Thyroid gland (tissue), 4 donors: Measurements from ENCODE around the gene MRPL36. TPM values are rescaled to one million over a fixed set of nuclear protein-coding genes. Genes with fewer than 3 reads are reported as not detected.

Experiments used
- DNase-seq, 2 donors: peaks; one replicate each; pipeline ENCODE4 v3.0.0-alpha.2; 2019
- H3K27ac ChIP-seq, 3 donors: fragments of 200-600 bp; sonication (generic); 1 replicate in 2 of 3; 2 replicates in 1 of 3; pipeline ENCODE4 v1.5.1; 2016 to 2019; ENCODE audit warnings: mild to moderate bottlenecking in 1 of 3, moderate library complexity in 1 of 3
- H3K27me3 ChIP-seq: fragments of 200-600 bp; sonication (generic); one replicate; pipeline ENCODE4 v1.5.1; 2019
- H3K36me3 ChIP-seq, 2 donors: fragments of 200-600 bp; sonication (generic); one replicate each; pipeline ENCODE4 v1.5.1; 2016 to 2019
- H3K4me1 ChIP-seq, 2 donors: fragments of 200-600 bp; sonication (generic); one replicate each; pipeline ENCODE4 v1.5.1; 2017 to 2019
- H3K4me3 ChIP-seq, 3 donors: fragments of 200-600 bp; sonication (generic); replicated peaks in 1 of 3; 1 replicate in 2 of 3; 2 replicates in 1 of 3; pipeline ENCODE4 v1.5.1; 2016; ENCODE audit warnings: mild to moderate bottlenecking in 1 of 3
- H3K9me3 ChIP-seq: fragments of 200-600 bp; sonication (generic); one replicate; pipeline ENCODE4 v1.5.1; 2017
- POLR2A ChIP-seq, 2 donors: fragments of 450-650 bp; IDR thresholded peaks; one replicate each; pipeline ENCODE4 v1.6.1; 2017; ENCODE audit warnings: antibody characterized with exemption in 2 of 2, mild to moderate bottlenecking in 2 of 2, moderate library complexity in 1 of 2
- WGBS, 2 donors: methylation state at CpG; one replicate each; pipeline ENCODE4 v1.1.5; 2017; 5-methylcytosine and 5-hydroxymethylcytosine counted together
- intact Hi-C: fragments of 100-400 bp; cut with DNase I; formaldehyde crosslinking; loops from one replicate; pipeline ENCODE4 v1.15.1; 2023
- total RNA-seq, 4 donors: library from RNA; depleted of rRNA; stranded (reverse); fragments of >200 nt; gene quantifications; one replicate each; pipeline ENCODE4 v1.2.3, GENCODE V29; 2016
- TF ChIP-seq, protein P1 (sequence below), 6 experiments: fragments of 200-600 bp in 3 of 6; fragments of 450-650 bp in 3 of 6; sonication (generic) in 3 of 6; IDR thresholded peaks; one replicate each; pipeline ENCODE4 v1.5.1; 2016 to 2019; ENCODE audit warnings: antibody characterized with exemption in 6 of 6, mild to moderate bottlenecking in 2 of 6, inconsistent platforms in 1 of 6, moderate library complexity in 1 of 6

The MRPL36 gene
- 10 to 100 TPM; 10.4 to 41.7 (median 33.6) TPM for total RNA-seq

DNA sequence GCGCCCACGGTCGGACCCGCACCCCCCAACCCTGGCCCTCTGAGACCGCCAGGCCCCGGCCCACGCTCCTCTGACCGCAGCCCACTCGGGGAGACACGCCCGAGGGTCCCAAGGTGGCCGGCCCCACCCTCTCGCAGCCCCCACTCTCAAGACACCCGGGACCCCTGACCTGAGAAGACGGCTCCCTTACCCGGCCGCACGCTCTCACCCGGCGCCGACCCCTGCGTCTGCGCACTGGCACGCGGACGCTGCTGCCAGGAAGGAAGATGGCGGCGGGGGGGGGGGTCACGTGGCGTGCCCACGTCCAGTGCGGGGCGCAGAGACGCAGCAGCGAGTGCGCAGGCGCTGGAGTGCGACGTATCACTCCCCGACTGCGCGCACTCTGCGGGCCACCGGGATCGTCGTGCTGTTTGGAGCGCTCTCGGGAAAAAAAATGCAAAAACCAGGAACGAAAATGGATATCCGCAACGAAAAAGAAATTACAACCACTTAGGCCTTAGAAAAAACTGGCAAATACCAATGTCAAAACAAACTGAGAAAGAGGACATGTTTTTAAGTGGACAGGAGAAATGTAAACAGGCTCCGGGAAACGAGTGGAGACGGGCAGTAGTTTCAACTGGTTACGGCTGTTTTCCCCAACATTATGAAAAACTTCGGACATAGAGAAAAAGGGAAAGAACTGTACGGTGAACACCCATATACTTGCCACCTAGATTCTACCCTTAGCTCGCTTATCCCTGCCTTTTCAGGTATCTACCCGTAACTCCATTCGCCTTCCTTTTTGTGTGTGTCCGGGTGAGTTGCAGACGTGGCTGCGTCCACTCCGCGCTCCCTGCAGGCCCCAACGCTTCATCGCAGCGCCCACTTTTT, at the start of gene MRPL36:
Gene MRPL36, minus strand, starts transcription at position 236 of the 870 bp plus-strand sequence. CDS start 902 bp downstream, outside the sequence.
- intact Hi-C loops: loop anchor here (10.0 kb wide), 1 partner anchor 455 kb away; the partner anchor contains the start of gene CLPTM1L
- peaks cover 15 to 31% of the 10 kb centered on the region in 2 donors for H3K36me3 ChIP-seq
- H3K4me1 ChIP-seq: peaks cover 4 to 16% of the 10 kb centered on the region in 2 donors
- H3K9me3 ChIP-seq: no peaks in the 10 kb centered on the region
- TF ChIP-seq POLR2A (IDR thresholded peaks at IDR 0.05): peak; percentile 38 to 94
- TF ChIP-seq, protein P1, sequence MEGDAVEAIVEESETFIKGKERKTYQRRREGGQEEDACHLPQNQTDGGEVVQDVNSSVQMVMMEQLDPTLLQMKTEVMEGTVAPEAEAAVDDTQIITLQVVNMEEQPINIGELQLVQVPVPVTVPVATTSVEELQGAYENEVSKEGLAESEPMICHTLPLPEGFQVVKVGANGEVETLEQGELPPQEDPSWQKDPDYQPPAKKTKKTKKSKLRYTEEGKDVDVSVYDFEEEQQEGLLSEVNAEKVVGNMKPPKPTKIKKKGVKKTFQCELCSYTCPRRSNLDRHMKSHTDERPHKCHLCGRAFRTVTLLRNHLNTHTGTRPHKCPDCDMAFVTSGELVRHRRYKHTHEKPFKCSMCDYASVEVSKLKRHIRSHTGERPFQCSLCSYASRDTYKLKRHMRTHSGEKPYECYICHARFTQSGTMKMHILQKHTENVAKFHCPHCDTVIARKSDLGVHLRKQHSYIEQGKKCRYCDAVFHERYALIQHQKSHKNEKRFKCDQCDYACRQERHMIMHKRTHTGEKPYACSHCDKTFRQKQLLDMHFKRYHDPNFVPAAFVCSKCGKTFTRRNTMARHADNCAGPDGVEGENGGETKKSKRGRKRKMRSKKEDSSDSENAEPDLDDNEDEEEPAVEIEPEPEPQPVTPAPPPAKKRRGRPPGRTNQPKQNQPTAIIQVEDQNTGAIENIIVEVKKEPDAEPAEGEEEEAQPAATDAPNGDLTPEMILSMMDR (IDR thresholded peaks at IDR 0.05): no peak
- peak; percentile 94 to 96 for DNase-seq
- H3K27me3 ChIP-seq: no peaks in the 10 kb centered on the region
- H3K4me3 ChIP-seq: peak within 1 kb of the TSS; percentile 19 to 81 (median 75)
- WGBS, 2 donors: 1 to 2% methylated on average over 42 to 45 of the region's 68 CpGs
- H3K27ac ChIP-seq: peak within 1 kb of the TSS; percentile 79 to 94 (median 86)

DNA sequence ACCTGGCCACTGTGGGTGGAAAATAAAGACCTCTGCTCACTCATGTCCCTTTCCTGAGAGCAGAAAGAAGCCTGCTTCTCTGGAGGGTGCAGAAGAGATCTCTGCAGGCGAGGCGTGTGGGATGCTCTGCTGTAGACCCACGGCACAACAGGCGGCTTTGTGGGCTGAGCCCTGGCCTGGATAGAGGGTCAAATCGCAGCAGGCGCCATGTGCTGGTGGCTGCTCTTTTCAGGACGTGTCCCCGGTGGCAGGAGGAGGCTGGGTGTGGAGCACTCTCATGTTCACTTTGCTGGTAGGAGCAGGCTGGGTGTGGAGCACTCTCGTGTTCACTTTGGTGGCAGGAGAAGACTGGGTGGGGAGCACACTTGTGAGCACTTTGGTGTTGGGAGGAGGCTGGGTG, 48.0 kb upstream of the MRPL36 start:
- no peaks in the 10 kb centered on the region for H3K9me3 ChIP-seq
- intact Hi-C loops: no loop called here
- no peak overlapping the region for H3K27ac ChIP-seq
- 75 to 78% methylated on average over 9 of the region's 9 CpGs for WGBS, 2 donors
- H3K27me3 ChIP-seq: no peaks in the 10 kb centered on the region
- no peaks in the 10 kb centered on the region for H3K36me3 ChIP-seq
- H3K4me3 ChIP-seq: no peak overlapping the region
- no peak for DNase-seq
- TF ChIP-seq, protein P1 (IDR thresholded peaks at IDR 0.05): no peak
- no peak for TF ChIP-seq POLR2A (IDR thresholded peaks at IDR 0.05)
- H3K4me1 ChIP-seq: no peaks in the 10 kb centered on the region

DNA sequence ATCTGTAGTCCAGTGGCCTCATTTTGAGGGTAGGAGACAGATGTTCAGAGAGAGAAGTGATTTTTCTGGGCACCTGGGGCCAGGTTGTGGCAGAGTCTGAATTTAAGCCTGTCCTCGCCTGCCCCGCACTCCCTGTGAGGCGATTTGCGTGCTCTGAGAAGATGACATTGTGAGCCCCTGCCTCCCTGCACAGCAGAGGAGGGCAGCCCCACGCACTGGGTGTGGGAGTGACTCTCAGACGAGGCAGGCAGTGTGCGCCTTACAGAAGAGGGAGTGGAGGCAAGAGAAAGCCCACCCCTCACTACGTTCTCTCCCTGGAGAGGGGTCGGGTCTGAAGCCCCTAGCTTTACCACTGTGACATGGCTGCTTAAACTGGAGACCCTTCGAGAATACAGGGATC, 47.4 kb upstream of the MRPL36 start:
- no peak overlapping the region for H3K27ac ChIP-seq
- TF ChIP-seq POLR2A (IDR thresholded peaks at IDR 0.05): no peak
- TF ChIP-seq, protein P1 (IDR thresholded peaks at IDR 0.05): no peak

DNA sequence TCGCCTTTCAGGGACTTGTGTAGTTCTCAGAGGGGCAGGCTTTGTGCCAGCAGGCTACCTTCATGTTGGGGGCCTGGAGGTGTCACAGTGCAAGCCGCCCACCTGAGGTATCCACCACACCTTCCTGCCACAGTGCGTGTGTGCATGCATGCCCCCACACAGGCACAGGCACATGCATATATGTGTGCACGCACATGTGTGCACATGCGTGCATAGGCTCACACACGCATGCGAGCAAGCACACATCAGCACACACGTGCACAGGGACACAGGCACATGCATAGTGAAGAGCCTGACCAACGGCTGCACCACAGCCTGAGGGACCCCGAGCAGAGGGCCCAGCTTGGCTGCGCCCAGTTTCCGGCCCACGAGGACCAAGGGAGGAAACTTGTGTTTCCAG, 46.9 kb upstream of the MRPL36 start:
- Histone ChIP-seq H3K27me3 (no peaks in the 10 kb centered on the region), H3K9me3 (no peaks in the 10 kb centered on the region), H3K4me3 (no peak overlapping the region), H3K4me1 (no peaks in the 10 kb centered on the region), H3K27ac (no peak overlapping the region), H3K36me3 (no peaks in the 10 kb centered on the region)
- no peak for DNase-seq
- 91 to 93% methylated on average over 11 to 13 of the region's 13 CpGs for WGBS, 2 donors
- intact Hi-C loops: no loop called here
- TF ChIP-seq, protein P1 (IDR thresholded peaks at IDR 0.05): no peak
- TF ChIP-seq POLR2A (IDR thresholded peaks at IDR 0.05): no peak

More for the DNA sequence above, 47.4 kb upstream of the MRPL36 start:
- no peaks in the 10 kb centered on the region for H3K4me1 ChIP-seq
- intact Hi-C loops: no loop called here
- no peak overlapping the region for H3K4me3 ChIP-seq
- H3K36me3 ChIP-seq: no peaks in the 10 kb centered on the region
- H3K27me3 ChIP-seq: no peaks in the 10 kb centered on the region
- H3K9me3 ChIP-seq: no peaks in the 10 kb centered on the region
- WGBS, 2 donors: 77 to 80% methylated on average over 10 of the region's 10 CpGs
- no peak for DNase-seq

DNA sequence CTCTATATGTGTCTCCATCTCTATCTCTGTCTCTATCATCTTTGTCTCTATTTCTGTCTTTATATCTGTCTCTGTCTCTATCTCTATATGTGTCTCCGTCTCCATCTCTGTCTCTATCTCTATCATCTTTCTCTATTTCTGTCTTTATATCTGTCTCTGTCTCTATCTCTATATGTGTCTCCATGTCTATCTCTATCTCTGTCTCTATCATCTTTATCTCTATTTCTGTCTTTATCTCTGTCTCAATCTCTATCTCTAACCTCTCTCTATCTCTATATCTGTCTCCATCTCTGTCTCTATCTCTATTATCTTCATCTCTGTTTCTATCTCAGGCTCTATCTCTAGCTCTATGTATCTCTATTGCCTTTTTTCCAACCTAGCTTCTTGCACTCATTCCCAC, 46.1 kb upstream of the MRPL36 start:
- no peaks in the 10 kb centered on the region for H3K27me3 ChIP-seq
- DNase-seq: no peak
- H3K4me3 ChIP-seq: no peak overlapping the region
- H3K4me1 ChIP-seq: no peaks in the 10 kb centered on the region
- intact Hi-C loops: no loop called here
- TF ChIP-seq, protein P1 (IDR thresholded peaks at IDR 0.05): no peak
- TF ChIP-seq POLR2A (IDR thresholded peaks at IDR 0.05): no peak
- WGBS, 2 donors: 63 to 88% methylated on average over 1 of the region's 1 CpG
- no peaks in the 10 kb centered on the region for H3K36me3 ChIP-seq
- H3K9me3 ChIP-seq: no peaks in the 10 kb centered on the region
- H3K27ac ChIP-seq: no peak overlapping the region
